ENCODE data around the gene PRKACB. TPM values are rescaled to one million over a fixed set of nuclear protein-coding genes. Genes with fewer than 3 reads are reported as not detected.
"Not testable (repeated sequence)": the region's sequence is repeated elsewhere in the genome, so short reads cannot be mapped to it uniquely, and the experiment has no call there.

PRKACB gene
- total RNA-seq, 4 donors from 2014 or later, result 18.7 to 23.5 (median 21.2) TPM

- no peak for TF ChIP-seq CTCF (IDR thresholded peaks at IDR 0.05)
- no peak for ATAC-seq (ENCODE audit: low FRiP score)
- no peak for DNase-seq (ENCODE audit: low spot score)
These were observed 70.3 kb downstream of the PRKACB start for GRCh38 chr1:84214115-84214956.

- TF ChIP-seq CTCF (IDR thresholded peaks at IDR 0.05), result no peak
- ATAC-seq (ENCODE audit: low FRiP score), result no peak
- no peak for DNase-seq (ENCODE audit: low spot score)
These were observed 73.2 kb downstream of the PRKACB start for GRCh38 chr1:84217239-84217638.

DNA sequence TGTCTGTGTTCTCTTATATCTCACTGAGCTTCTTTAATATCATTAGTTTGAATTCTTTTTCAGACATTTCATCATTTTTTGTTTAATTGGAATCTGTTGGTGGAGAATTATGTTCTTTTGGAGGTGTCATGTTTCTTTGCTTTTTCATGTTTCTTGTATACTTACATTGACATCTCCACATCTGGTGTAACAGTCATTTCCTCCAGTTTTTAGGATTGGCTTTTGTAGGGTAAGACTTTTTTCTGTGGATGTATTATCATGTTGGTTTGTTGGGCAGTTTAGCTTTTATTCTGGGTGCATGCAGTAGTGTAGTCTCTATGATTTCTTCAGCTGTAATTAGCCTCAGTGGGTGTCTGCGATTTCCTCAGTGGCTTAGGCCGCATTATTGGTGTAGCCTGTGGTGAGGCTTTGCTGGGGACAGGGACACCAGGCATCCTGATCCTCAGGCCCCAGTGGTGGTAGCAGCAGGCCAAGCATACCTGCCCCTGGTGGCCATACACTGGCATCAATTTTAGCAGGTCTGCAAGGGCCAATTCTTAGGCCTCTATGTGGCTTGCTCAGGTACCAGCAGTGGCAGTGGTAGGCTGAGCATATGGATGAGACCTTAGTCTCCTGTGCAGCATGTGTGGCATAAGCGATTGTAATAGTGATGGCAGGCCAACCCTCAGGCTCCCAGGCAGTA lies 79.8 kb downstream of the PRKACB start:
- TF ChIP-seq CTCF (IDR thresholded peaks at IDR 0.05), result no peak
- DNase-seq (ENCODE audit: low spot score), result no peak
- no peak for ATAC-seq (ENCODE audit: low FRiP score)

- no peak for DNase-seq (ENCODE audit: low spot score)
- no peak for TF ChIP-seq CTCF (IDR thresholded peaks at IDR 0.05)
- no peak for ATAC-seq (ENCODE audit: low FRiP score)
These were observed 80.8 kb downstream of the PRKACB start for GRCh38 chr1:84224905-84225304.

DNA sequence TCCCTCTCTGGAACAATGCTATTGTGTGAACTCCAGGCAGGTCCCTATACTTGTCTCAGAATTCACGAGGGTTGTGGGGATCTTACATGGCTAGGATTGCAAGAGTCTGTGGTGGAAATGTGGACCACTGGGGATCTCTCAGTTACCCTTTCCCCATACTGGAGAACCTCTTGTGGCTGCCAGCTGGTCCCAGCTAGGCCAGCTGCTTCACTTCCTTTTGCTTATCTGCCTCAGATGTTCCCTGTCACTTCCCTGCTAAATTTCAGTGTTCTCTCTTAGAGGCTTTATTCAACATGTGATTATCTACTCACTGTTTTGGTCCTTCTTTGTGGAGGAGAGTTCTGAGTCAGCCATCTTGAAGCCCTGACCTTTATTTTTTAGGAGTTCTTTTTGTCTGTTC lies 81.6 kb downstream of the PRKACB start:
- TF ChIP-seq CTCF (IDR thresholded peaks at IDR 0.05), result no peak

GRCh38 chr1:84232676-84233075 lies 88.6 kb downstream of the PRKACB start:
- not testable (repeated sequence) for DNase-seq (ENCODE audit: low spot score); ATAC-seq (ENCODE audit: low FRiP score)

More for the DNA sequence above, 81.6 kb downstream of the PRKACB start:
- no peak for DNase-seq (ENCODE audit: low spot score)
- no peak for ATAC-seq (ENCODE audit: low FRiP score)

DNA sequence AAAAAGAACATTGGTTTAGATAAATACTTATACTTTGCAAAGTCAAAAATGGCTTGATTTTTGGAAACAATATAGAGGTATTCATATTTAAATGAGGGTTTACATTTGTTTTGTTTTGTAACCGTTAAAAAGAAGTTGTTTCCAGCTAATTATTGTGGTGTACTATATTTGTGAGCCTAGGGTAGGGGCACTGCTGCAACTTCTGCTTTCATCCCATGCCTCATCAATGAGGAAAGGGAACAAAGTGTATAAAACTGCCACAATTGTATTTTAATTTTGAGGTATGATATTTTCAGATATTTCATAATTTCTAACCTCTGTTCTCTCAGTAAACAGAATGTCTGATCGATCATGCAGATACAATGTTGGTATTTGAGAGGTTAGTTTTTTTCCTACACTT lies 92.2 kb downstream of the PRKACB start:
- TF ChIP-seq CTCF (IDR thresholded peaks at IDR 0.05), result no peak
- ATAC-seq (ENCODE audit: low FRiP score), result no peak
- DNase-seq (ENCODE audit: low spot score), result no peak

All from omental fat pad (tissue), 4 donors.